Panc1 (cell line): ENCODE measurements around the gene PTPRJ.

Source experiments
- CTCF ChIP-seq: fragments of 450-650 bp; IDR thresholded peaks from 2 replicates; pipeline ENCODE4 v1.5.1; 2017; ENCODE audit warnings: mild to moderate bottlenecking
- POLR2AphosphoS5 ChIP-seq: IDR thresholded peaks from 2 replicates; pipeline ENCODE4 v1.6.1; 2012; ENCODE audit warnings: mild to moderate bottlenecking, low read depth, low read length, moderate library complexity
- REST ChIP-seq, 2 experiments: IDR thresholded peaks; 2 replicates each; pipeline ENCODE4 v1.6.1; 2011 to 2012; ENCODE audit warnings: low read depth in 2 of 2, control low read depth in 1 of 2, low read length in 1 of 2, mild to moderate bottlenecking in 1 of 2, moderate library complexity in 1 of 2; ENCODE audit not compliant: insufficient read depth in 1 of 2
- SIN3A ChIP-seq: IDR thresholded peaks from 2 replicates; pipeline ENCODE4 v1.6.1; 2012; ENCODE audit warnings: low read depth, mild to moderate bottlenecking, low read length, moderate library complexity, borderline replicate concordance; ENCODE audit not compliant: insufficient read depth

GRCh38 chr11:47940904-47941649 lies 39.3 kb upstream of the PTPRJ start:
- TF ChIP-seq CTCF: no peak
- TF ChIP-seq POLR2AphosphoS5: no peak
- TF ChIP-seq REST (IDR thresholded peaks at IDR 0.05; ENCODE audit: insufficient read depth in 1 of 2, low read depth in 2 of 2, low read length in 1 of 2): no peak
- no peak for TF ChIP-seq SIN3A
